MM.1S (cell line): ENCODE results near the gene INSR.

Source experiments
- DNase-seq: peaks from one replicate; pipeline ENCODE4 v3.0.0-alpha.2; 2015
- H2AFZ ChIP-seq: fragments of 300-600 bp; sonication (generic); 2 replicates; pipeline ENCODE4 v1.6.0; 2016; ENCODE audit warnings: antibody characterized with exemption, low read length
- H3F3A ChIP-seq: fragments of 300-600 bp; sonication (generic); 2 replicates; pipeline ENCODE4 v1.6.1; 2016; ENCODE audit warnings: mild to moderate bottlenecking, antibody characterized with exemption, low read length, moderate library complexity, mixed read lengths; ENCODE audit not compliant: insufficient read depth
- H3K27ac ChIP-seq: fragments of 300-600 bp; sonication (generic); 2 replicates; pipeline ENCODE4 v1.5.1; 2016; ENCODE audit warnings: mild to moderate bottlenecking, low read length
- H3K27me3 ChIP-seq: fragments of 300-600 bp; sonication (generic); replicated peaks from 2 replicates; pipeline ENCODE4 v1.6.0; 2016; ENCODE audit warnings: low read length; ENCODE audit not compliant: insufficient read depth
- H3K36me3 ChIP-seq: fragments of 300-600 bp; sonication (generic); replicated peaks from 2 replicates; pipeline ENCODE4 v1.6.1; 2016; ENCODE audit warnings: mild to moderate bottlenecking, low read length, mixed read lengths; ENCODE audit not compliant: insufficient read depth
- H3K4me1 ChIP-seq: fragments of 300-600 bp; sonication (generic); 2 replicates; pipeline ENCODE4 v1.6.1; 2016; ENCODE audit warnings: low read length, mixed read lengths
- H3K4me2 ChIP-seq: fragments of 300-600 bp; sonication (generic); 2 replicates; pipeline ENCODE4 v1.6.0; 2016; ENCODE audit warnings: low read depth, low read length
- H3K4me3 ChIP-seq: fragments of 300-600 bp; sonication (generic); 2 replicates; pipeline ENCODE4 v1.5.1; 2016; ENCODE audit warnings: low read length, mixed read lengths
- H3K79me2 ChIP-seq: fragments of 300-600 bp; sonication (generic); 2 replicates; pipeline ENCODE4 v1.6.1; 2016; ENCODE audit warnings: mixed run types, low read length, mixed read lengths
- H3K9ac ChIP-seq: fragments of 300-600 bp; sonication (generic); 2 replicates; pipeline ENCODE4 v1.6.1; 2016; ENCODE audit warnings: low read length, mixed read lengths
- H3K9me2 ChIP-seq: fragments of 300-600 bp; sonication (generic); replicated peaks from 2 replicates; pipeline ENCODE4 v1.6.1; 2016; ENCODE audit warnings: mild to moderate bottlenecking, low read length, mixed read lengths; ENCODE audit not compliant: insufficient read depth
- H3K9me3 ChIP-seq: fragments of 300-600 bp; sonication (generic); replicated peaks from 2 replicates; pipeline ENCODE4 v1.6.1; 2016; ENCODE audit warnings: mild to moderate bottlenecking, low read length, mixed read lengths; ENCODE audit not compliant: insufficient read depth
- H4K20me1 ChIP-seq: fragments of 300-600 bp; sonication (generic); 2 replicates; pipeline ENCODE4 v1.6.1; 2016; ENCODE audit warnings: mild to moderate bottlenecking, low read length, moderate library complexity, mixed read lengths; ENCODE audit not compliant: insufficient read depth
- EZH2 ChIP-seq: fragments of 300-600 bp; sonication (generic); optimal IDR thresholded peaks from 2 replicates; pipeline ENCODE3; 2017; ENCODE audit warnings: low read depth, mild to moderate bottlenecking, antibody characterized with exemption, low read length, mixed read lengths
- EZH2phosphoT487 ChIP-seq: fragments of 300-600 bp; sonication (generic); IDR thresholded peaks from 2 replicates; pipeline ENCODE4 v1.6.1; 2018; ENCODE audit warnings: antibody characterized with exemption, low read length
- TF ChIP-seq, protein P1 (sequence below): fragments of 300-600 bp; sonication (generic); IDR thresholded peaks from 2 replicates; pipeline ENCODE4 v1.5.1; 2016; ENCODE audit warnings: antibody characterized with exemption, low read length, mixed read lengths

The INSR gene

DNA sequence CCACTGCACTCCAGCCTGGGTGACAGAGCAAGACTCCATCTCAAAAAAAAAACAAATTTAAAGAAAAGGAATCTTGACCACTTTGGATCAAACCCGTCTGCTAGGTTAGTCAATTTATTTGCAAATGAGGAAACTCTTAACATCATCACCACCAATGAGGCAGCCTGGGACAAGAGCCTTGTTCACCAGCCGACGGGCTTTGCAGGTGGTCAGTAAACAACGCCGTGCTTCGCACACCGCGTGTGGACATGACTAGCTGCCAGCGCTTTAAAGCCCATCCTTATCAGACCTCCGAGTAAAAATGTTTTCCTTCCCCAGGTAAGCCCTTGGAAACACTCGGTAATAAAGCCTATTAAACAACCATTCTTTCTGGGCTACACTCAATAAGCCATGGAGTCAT is 41.9 kb downstream of the INSR start:
- Histone ChIP-seq H4K20me1 (no peaks in the 10 kb centered on the region), H3F3A (no peaks in the 10 kb centered on the region), H3K9ac (no peak overlapping the region), H3K27ac (no peak overlapping the region), H3K27me3 (no peaks in the 10 kb centered on the region), H3K4me1 (no peaks in the 10 kb centered on the region), H3K4me3 (no peak overlapping the region), H3K79me2 (peaks cover 66% of the 10 kb centered on the region), H3K9me2 (no peaks in the 10 kb centered on the region), H2AFZ (no peak overlapping the region), H3K4me2 (no peak overlapping the region), H3K9me3 (no peaks in the 10 kb centered on the region), H3K36me3 (no peaks in the 10 kb centered on the region)
- no peak for TF ChIP-seq EZH2phosphoT487
- TF ChIP-seq EZH2, result no peak
- TF ChIP-seq, protein P1, sequence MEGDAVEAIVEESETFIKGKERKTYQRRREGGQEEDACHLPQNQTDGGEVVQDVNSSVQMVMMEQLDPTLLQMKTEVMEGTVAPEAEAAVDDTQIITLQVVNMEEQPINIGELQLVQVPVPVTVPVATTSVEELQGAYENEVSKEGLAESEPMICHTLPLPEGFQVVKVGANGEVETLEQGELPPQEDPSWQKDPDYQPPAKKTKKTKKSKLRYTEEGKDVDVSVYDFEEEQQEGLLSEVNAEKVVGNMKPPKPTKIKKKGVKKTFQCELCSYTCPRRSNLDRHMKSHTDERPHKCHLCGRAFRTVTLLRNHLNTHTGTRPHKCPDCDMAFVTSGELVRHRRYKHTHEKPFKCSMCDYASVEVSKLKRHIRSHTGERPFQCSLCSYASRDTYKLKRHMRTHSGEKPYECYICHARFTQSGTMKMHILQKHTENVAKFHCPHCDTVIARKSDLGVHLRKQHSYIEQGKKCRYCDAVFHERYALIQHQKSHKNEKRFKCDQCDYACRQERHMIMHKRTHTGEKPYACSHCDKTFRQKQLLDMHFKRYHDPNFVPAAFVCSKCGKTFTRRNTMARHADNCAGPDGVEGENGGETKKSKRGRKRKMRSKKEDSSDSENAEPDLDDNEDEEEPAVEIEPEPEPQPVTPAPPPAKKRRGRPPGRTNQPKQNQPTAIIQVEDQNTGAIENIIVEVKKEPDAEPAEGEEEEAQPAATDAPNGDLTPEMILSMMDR, result no peak
- DNase-seq, result no peak

DNA sequence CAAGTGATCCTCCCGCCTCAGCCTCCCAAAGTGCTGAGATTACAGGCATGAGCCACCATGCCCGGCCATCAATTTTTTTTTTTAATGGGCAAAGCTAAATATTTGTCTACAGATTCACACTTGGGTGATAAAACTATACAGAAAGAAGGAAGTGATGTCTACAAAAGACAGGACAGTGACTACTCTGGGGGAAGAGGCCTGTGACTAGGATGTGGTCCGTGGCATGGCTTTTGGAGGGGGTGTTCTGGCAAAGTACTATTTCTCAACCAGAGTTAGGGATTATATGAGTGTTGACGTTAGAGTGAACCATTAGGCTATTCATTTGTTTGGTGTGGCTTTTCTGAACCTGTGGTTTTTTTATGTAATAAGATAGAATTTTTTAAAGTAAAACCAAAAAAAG is 42.7 kb downstream of the INSR start:
- H3K4me2 ChIP-seq, result no peak overlapping the region
- H3K27me3 ChIP-seq, result no peaks in the 10 kb centered on the region
- no peak overlapping the region for H3K9ac ChIP-seq
- TF ChIP-seq, protein P1, result no peak
- no peaks in the 10 kb centered on the region for H3K9me3 ChIP-seq
- DNase-seq, result no peak
- peaks cover 70% of the 10 kb centered on the region for H3K79me2 ChIP-seq
- no peak overlapping the region for H3K27ac ChIP-seq
- H3F3A ChIP-seq, result no peaks in the 10 kb centered on the region
- H3K9me2 ChIP-seq, result no peaks in the 10 kb centered on the region
- no peak overlapping the region for H3K4me3 ChIP-seq
- H4K20me1 ChIP-seq, result no peaks in the 10 kb centered on the region
- H3K36me3 ChIP-seq, result no peaks in the 10 kb centered on the region
- H3K4me1 ChIP-seq, result no peaks in the 10 kb centered on the region
- no peak overlapping the region for H2AFZ ChIP-seq

DNA sequence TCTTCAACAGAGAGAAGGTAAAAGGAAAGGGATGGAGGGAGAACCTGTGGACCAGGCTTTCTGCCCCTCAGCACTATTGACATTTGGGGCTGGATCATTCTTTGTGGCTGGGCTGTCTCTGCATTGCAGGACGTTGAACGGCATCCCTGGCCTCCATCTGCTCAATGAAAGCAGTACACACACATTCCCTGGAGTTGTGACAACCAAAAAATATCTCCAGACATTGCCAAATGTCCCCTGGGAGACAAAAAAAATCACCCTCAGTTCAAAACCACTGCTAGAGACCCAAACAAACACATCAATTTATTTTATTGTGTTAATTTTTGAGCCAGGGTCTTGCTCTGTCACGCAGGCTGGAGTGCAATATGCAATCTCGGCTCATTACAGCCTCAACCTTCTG is 43.3 kb downstream of the INSR start:
- H3F3A ChIP-seq, result no peaks in the 10 kb centered on the region
- no peaks in the 10 kb centered on the region for H3K9me3 ChIP-seq
- DNase-seq, result no peak
- H2AFZ ChIP-seq, result no peak overlapping the region
- no peaks in the 10 kb centered on the region for H4K20me1 ChIP-seq
- H3K4me1 ChIP-seq, result no peaks in the 10 kb centered on the region
- no peak overlapping the region for H3K4me3 ChIP-seq
- TF ChIP-seq EZH2phosphoT487, result no peak
- no peak for TF ChIP-seq EZH2
- TF ChIP-seq, protein P1, result no peak
- H3K4me2 ChIP-seq, result no peak overlapping the region
- H3K36me3 ChIP-seq, result no peaks in the 10 kb centered on the region
- no peaks in the 10 kb centered on the region for H3K9me2 ChIP-seq
- no peak overlapping the region for H3K27ac ChIP-seq
- no peaks in the 10 kb centered on the region for H3K27me3 ChIP-seq
- peaks cover 72% of the 10 kb centered on the region for H3K79me2 ChIP-seq
- no peak overlapping the region for H3K9ac ChIP-seq
